Endothelial cell (in vitro differentiated cells): ENCODE data around the gene CENPE. TPM values are rescaled to one million over a fixed set of nuclear protein-coding genes. Genes with fewer than 3 reads are reported as not detected.
"Not testable (repeated sequence)": the region's sequence is repeated elsewhere in the genome, so short reads cannot be mapped to it uniquely, and the experiment has no call there.

ENCODE experiments used
- DNase-seq: peaks from one replicate; pipeline ENCODE4 v3.0.0; 2021; ENCODE audit warnings: low spot score
- H3K27ac Mint-ChIP-seq: one replicate; pipeline ENCODE4 v1.8.0; 2021; ENCODE audit warnings: mixed read lengths, inconsistent platforms; ENCODE audit not compliant: unreplicated experiment
- H3K27me3 Mint-ChIP-seq: one replicate; pipeline ENCODE4 v1.8.0; 2021; ENCODE audit warnings: mild to moderate bottlenecking, moderate library complexity, mixed read lengths, inconsistent platforms; ENCODE audit not compliant: unreplicated experiment
- H3K36me3 Mint-ChIP-seq: one replicate; pipeline ENCODE4 v1.8.0; 2021; ENCODE audit warnings: mild to moderate bottlenecking, low read depth, mixed read lengths, inconsistent platforms; ENCODE audit not compliant: unreplicated experiment
- H3K4me1 Mint-ChIP-seq: one replicate; pipeline ENCODE4 v1.8.0; 2021; ENCODE audit warnings: mild to moderate bottlenecking, mixed read lengths, inconsistent platforms; ENCODE audit not compliant: unreplicated experiment
- H3K4me3 Mint-ChIP-seq: one replicate; pipeline ENCODE4 v1.8.0; 2021; ENCODE audit warnings: mild to moderate bottlenecking, mixed read lengths, inconsistent platforms; ENCODE audit not compliant: unreplicated experiment
- H3K9me3 Mint-ChIP-seq: one replicate; pipeline ENCODE4 v1.8.0; 2021; ENCODE audit warnings: mixed read lengths, inconsistent platforms; ENCODE audit not compliant: unreplicated experiment
- CTCF ChIP-seq: fragments of 200-600 bp; sonication (generic); IDR thresholded peaks from one replicate; pipeline ENCODE4 v1.5.0; 2021; ENCODE audit warnings: antibody characterized with exemption; ENCODE audit not compliant: unreplicated experiment
- long read RNA-seq: library from polyadenylated mRNA; unstranded; transcript quantifications from one replicate; pipeline ENCODE4 v2.0.0, GENCODE V29; 2020; ENCODE audit not compliant: unreplicated experiment
- total RNA-seq: library from RNA; stranded (reverse); fragmentation: NEBNext Ultra II Directional; extraction: Animal tissue kit (Norgen Biotek cat#: 25700); gene quantifications from one replicate; pipeline ENCODE4 v1.2.1, GENCODE V29; 2021; ENCODE audit not compliant: unreplicated experiment

Gene CENPE, protein sequence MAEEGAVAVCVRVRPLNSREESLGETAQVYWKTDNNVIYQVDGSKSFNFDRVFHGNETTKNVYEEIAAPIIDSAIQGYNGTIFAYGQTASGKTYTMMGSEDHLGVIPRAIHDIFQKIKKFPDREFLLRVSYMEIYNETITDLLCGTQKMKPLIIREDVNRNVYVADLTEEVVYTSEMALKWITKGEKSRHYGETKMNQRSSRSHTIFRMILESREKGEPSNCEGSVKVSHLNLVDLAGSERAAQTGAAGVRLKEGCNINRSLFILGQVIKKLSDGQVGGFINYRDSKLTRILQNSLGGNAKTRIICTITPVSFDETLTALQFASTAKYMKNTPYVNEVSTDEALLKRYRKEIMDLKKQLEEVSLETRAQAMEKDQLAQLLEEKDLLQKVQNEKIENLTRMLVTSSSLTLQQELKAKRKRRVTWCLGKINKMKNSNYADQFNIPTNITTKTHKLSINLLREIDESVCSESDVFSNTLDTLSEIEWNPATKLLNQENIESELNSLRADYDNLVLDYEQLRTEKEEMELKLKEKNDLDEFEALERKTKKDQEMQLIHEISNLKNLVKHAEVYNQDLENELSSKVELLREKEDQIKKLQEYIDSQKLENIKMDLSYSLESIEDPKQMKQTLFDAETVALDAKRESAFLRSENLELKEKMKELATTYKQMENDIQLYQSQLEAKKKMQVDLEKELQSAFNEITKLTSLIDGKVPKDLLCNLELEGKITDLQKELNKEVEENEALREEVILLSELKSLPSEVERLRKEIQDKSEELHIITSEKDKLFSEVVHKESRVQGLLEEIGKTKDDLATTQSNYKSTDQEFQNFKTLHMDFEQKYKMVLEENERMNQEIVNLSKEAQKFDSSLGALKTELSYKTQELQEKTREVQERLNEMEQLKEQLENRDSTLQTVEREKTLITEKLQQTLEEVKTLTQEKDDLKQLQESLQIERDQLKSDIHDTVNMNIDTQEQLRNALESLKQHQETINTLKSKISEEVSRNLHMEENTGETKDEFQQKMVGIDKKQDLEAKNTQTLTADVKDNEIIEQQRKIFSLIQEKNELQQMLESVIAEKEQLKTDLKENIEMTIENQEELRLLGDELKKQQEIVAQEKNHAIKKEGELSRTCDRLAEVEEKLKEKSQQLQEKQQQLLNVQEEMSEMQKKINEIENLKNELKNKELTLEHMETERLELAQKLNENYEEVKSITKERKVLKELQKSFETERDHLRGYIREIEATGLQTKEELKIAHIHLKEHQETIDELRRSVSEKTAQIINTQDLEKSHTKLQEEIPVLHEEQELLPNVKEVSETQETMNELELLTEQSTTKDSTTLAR (N-terminal part only)
- total RNA-seq = 7.3 TPM
- long read RNA-seq, partial matches to known transcripts = 5 of 5 reads
- long read RNA-seq, other reads (novel, unspliced or antisense) = 0 of 5 reads

DNA sequence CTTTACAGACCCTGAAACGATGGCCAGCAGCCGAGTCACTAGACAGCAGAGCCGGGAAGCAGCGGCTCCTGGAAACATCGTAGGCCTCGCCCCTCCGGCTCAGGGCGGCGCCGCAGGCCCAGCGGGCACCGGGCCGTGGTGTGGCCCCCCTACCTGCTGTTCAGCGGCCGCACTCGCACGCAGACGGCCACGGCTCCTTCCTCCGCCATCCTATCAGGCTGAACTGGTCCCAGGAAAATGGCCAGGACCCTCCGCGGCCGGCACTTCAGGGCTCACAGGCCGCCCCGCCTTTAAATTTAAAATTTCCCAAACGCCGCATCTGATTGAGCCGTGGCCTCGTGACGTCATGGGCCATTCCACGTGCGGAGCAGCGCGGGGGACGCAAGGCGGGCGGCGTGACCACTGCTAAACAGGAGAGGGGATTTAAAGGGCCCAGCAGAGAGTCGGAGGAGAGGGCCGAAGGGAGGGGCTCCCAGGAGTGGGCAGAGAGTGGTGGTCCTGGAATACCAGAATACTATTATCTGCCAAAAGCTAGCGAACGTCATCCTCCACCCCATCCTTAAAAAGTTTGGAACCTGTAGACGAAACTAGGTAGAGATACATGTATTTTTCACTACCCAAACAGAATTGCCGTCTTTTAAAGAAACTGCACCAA lies at the start of gene CENPE:
CENPE (minus strand) TSS at position 233 of the 655 bp plus-strand sequence; CDS start at position 209, 24 bp downstream.
- H3K9me3 Mint-ChIP-seq = no peaks in the 10 kb centered on the region

GRCh38 chr4:103244251-103244650 lies 46.1 kb upstream of the CENPE start:
- H3K9me3 Mint-ChIP-seq = no peaks in the 10 kb centered on the region
- H3K4me1 Mint-ChIP-seq = no peaks in the 10 kb centered on the region
- peaks cover 3% of the 10 kb centered on the region for H3K27me3 Mint-ChIP-seq
- no peak for DNase-seq
- peaks cover 7% of the 10 kb centered on the region for H3K36me3 Mint-ChIP-seq
- TF ChIP-seq CTCF = no peak
- no peak overlapping the region for H3K4me3 Mint-ChIP-seq
- no peak overlapping the region for H3K27ac Mint-ChIP-seq

More for the DNA sequence above, at the start of gene CENPE:
- H3K4me3 Mint-ChIP-seq = peak within 1 kb of the TSS; percentile 93
- DNase-seq = peak; percentile 84
- no peaks in the 10 kb centered on the region for H3K27me3 Mint-ChIP-seq
- H3K27ac Mint-ChIP-seq = peak within 1 kb of the TSS; percentile 85
- peaks cover 6% of the 10 kb centered on the region for H3K4me1 Mint-ChIP-seq
- TF ChIP-seq CTCF = no peak
- H3K36me3 Mint-ChIP-seq = no peaks in the 10 kb centered on the region

GRCh38 chr4:103230938-103231337 lies 32.8 kb upstream of the CENPE start:
- H3K9me3 Mint-ChIP-seq, H3K27ac Mint-ChIP-seq, H3K27me3 Mint-ChIP-seq, DNase-seq, H3K4me1 Mint-ChIP-seq, H3K4me3 Mint-ChIP-seq, H3K36me3 Mint-ChIP-seq: not testable (repeated sequence)

- H3K4me3 Mint-ChIP-seq, H3K4me1 Mint-ChIP-seq, DNase-seq, H3K36me3 Mint-ChIP-seq, H3K27ac Mint-ChIP-seq, H3K9me3 Mint-ChIP-seq, H3K27me3 Mint-ChIP-seq: not testable (repeated sequence)
Observed at GRCh38 chr4:103223556-103223955, 25.4 kb upstream of the CENPE start.

DNA sequence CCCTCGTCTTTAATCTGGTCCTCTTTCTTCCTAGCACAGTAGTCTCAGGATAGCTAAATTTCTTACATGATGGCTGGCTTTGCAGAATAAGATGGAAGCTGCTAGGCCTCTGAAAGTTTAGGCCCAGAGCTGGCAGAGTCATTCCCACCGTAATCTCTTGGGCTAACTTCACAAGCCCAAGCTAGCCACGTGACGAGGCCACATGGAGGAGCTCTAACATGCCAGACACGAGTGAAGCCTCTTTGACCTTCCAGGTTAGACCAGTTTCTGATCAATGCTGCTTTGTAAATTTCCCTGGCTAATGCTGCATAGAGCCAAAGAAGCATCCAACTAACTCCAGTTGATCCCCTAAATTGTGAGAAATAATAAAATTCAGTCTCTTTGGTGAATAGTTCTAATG lies 9.5 kb upstream of the CENPE start:
- Mint-ChIP-seq H3K27ac (no peak overlapping the region), H3K4me3 (no peak overlapping the region), H3K36me3 (no peaks in the 10 kb centered on the region), H3K4me1 (no peaks in the 10 kb centered on the region), H3K27me3 (no peaks in the 10 kb centered on the region), H3K9me3 (no peaks in the 10 kb centered on the region)
- no peak for TF ChIP-seq CTCF
- DNase-seq = peak; percentile 17
